ENCODE measurements around the gene DKK3. TPM values are rescaled to one million over a fixed set of nuclear protein-coding genes. Genes with fewer than 3 reads are reported as not detected.
A peak's percentile ranks its signal among the peaks of the same experiment; 100 is the strongest.

The DKK3 gene
- total RNA-seq, 1 donor from 2014 or later: not detected

GRCh38 chr11:12024254-12024926, 16.0 kb upstream of the DKK3 start:
- H3K27me3 Mint-ChIP-seq (ENCODE audit: insufficient read depth): peaks cover 7% of the 10 kb centered on the region
- no peaks in the 10 kb centered on the region for H3K36me3 Mint-ChIP-seq (ENCODE audit: low read depth)
- H3K9me3 Mint-ChIP-seq: peaks cover 4% of the 10 kb centered on the region
- H3K4me3 Mint-ChIP-seq: no peak overlapping the region
- intact Hi-C loops (cut with micrococcal nuclease): no loop called here
- DNase-seq (ENCODE audit: low spot score): no peak
- no peak overlapping the region for H3K27ac Mint-ChIP-seq
- no peaks in the 10 kb centered on the region for H3K4me1 Mint-ChIP-seq (ENCODE audit: low read depth)

GRCh38 chr11:12023015-12023414, 14.6 kb upstream of the DKK3 start:
- Mint-ChIP-seq H3K36me3 (ENCODE audit: low read depth) (no peaks in the 10 kb centered on the region), H3K27me3 (ENCODE audit: insufficient read depth) (peaks cover 6% of the 10 kb centered on the region), H3K9me3 (peaks cover 4% of the 10 kb centered on the region), H3K27ac (no peak overlapping the region), H3K4me1 (ENCODE audit: low read depth) (no peaks in the 10 kb centered on the region), H3K4me3 (no peak overlapping the region)
- DNase-seq (ENCODE audit: low spot score): no peak
- intact Hi-C loops (cut with micrococcal nuclease): no loop called here

- Mint-ChIP-seq H3K4me1 (ENCODE audit: low read depth) (no peaks in the 10 kb centered on the region), H3K27me3 (ENCODE audit: insufficient read depth) (peaks cover 17% of the 10 kb centered on the region), H3K27ac (no peak overlapping the region), H3K4me3 (no peak overlapping the region), H3K9me3 (peaks cover 4% of the 10 kb centered on the region), H3K36me3 (ENCODE audit: low read depth) (no peaks in the 10 kb centered on the region)
- intact Hi-C loops (cut with micrococcal nuclease): no loop called here
- no peak for DNase-seq (ENCODE audit: low spot score)
Measured at GRCh38 chr11:12020546-12020945, 12.1 kb upstream of the DKK3 start.

- Mint-ChIP-seq H3K36me3 (ENCODE audit: low read depth) (no peaks in the 10 kb centered on the region), H3K27me3 (ENCODE audit: insufficient read depth) (peaks cover 19% of the 10 kb centered on the region), H3K4me1 (ENCODE audit: low read depth) (no peaks in the 10 kb centered on the region), H3K4me3 (no peak overlapping the region), H3K27ac (no peak overlapping the region), H3K9me3 (peaks cover 4% of the 10 kb centered on the region)
- intact Hi-C loops (cut with micrococcal nuclease): no loop called here
- DNase-seq (ENCODE audit: low spot score): no peak
Measured at GRCh38 chr11:12019866-12020416, 11.5 kb upstream of the DKK3 start.

GRCh38 chr11:12019337-12019736, 10.9 kb upstream of the DKK3 start:
- Mint-ChIP-seq H3K9me3 (no peaks in the 10 kb centered on the region), H3K4me3 (no peak overlapping the region), H3K27me3 (ENCODE audit: insufficient read depth) (peaks cover 25% of the 10 kb centered on the region), H3K36me3 (ENCODE audit: low read depth) (no peaks in the 10 kb centered on the region), H3K4me1 (ENCODE audit: low read depth) (no peaks in the 10 kb centered on the region), H3K27ac (no peak overlapping the region)
- no peak for DNase-seq (ENCODE audit: low spot score)
- intact Hi-C loops (cut with micrococcal nuclease): no loop called here

- intact Hi-C loops (cut with micrococcal nuclease): no loop called here
- Mint-ChIP-seq H3K4me3 (no peak overlapping the region), H3K9me3 (no peaks in the 10 kb centered on the region), H3K27ac (no peak overlapping the region), H3K4me1 (ENCODE audit: low read depth) (no peaks in the 10 kb centered on the region), H3K27me3 (ENCODE audit: insufficient read depth) (peaks cover 29% of the 10 kb centered on the region), H3K36me3 (ENCODE audit: low read depth) (no peaks in the 10 kb centered on the region)
- DNase-seq (ENCODE audit: low spot score): no peak
Measured at GRCh38 chr11:12017865-12018453, 9.5 kb upstream of the DKK3 start.

- peaks cover 36% of the 10 kb centered on the region for H3K27me3 Mint-ChIP-seq (ENCODE audit: insufficient read depth)
Measured at GRCh38 chr11:12017243-12017678, 8.8 kb upstream of the DKK3 start.

GRCh38 chr11:12016246-12016645, 7.8 kb upstream of the DKK3 start:
- Mint-ChIP-seq H3K36me3 (ENCODE audit: low read depth) (no peaks in the 10 kb centered on the region), H3K27me3 (ENCODE audit: insufficient read depth) (peaks cover 43% of the 10 kb centered on the region), H3K4me1 (ENCODE audit: low read depth) (no peaks in the 10 kb centered on the region), H3K4me3 (no peak overlapping the region), H3K9me3 (no peaks in the 10 kb centered on the region), H3K27ac (no peak overlapping the region)
- intact Hi-C loops (cut with micrococcal nuclease): no loop called here
- DNase-seq (ENCODE audit: low spot score): no peak

More at GRCh38 chr11:12017243-12017678, 8.8 kb upstream of the DKK3 start:
- H3K36me3 Mint-ChIP-seq (ENCODE audit: low read depth): no peaks in the 10 kb centered on the region
- H3K4me3 Mint-ChIP-seq: no peak overlapping the region
- intact Hi-C loops (cut with micrococcal nuclease): no loop called here
- no peaks in the 10 kb centered on the region for H3K9me3 Mint-ChIP-seq
- H3K4me1 Mint-ChIP-seq (ENCODE audit: low read depth): no peaks in the 10 kb centered on the region
- DNase-seq (ENCODE audit: low spot score): no peak
- H3K27ac Mint-ChIP-seq: no peak overlapping the region

GRCh38 chr11:12015486-12015885, 7.1 kb upstream of the DKK3 start:
- intact Hi-C loops (cut with micrococcal nuclease): no loop called here
- no peak for DNase-seq (ENCODE audit: low spot score)
- no peak overlapping the region for H3K4me3 Mint-ChIP-seq

GRCh38 chr11:12013781-12014180, 5.4 kb upstream of the DKK3 start:
- intact Hi-C loops (cut with micrococcal nuclease): no loop called here
- no peaks in the 10 kb centered on the region for H3K36me3 Mint-ChIP-seq (ENCODE audit: low read depth)
- no peak overlapping the region for H3K4me3 Mint-ChIP-seq
- H3K9me3 Mint-ChIP-seq: no peaks in the 10 kb centered on the region
- H3K27me3 Mint-ChIP-seq (ENCODE audit: insufficient read depth): peaks cover 65% of the 10 kb centered on the region
- H3K4me1 Mint-ChIP-seq (ENCODE audit: low read depth): no peaks in the 10 kb centered on the region
- DNase-seq (ENCODE audit: low spot score): no peak
- no peak overlapping the region for H3K27ac Mint-ChIP-seq

More at GRCh38 chr11:12015486-12015885, 7.1 kb upstream of the DKK3 start:
- Mint-ChIP-seq H3K9me3 (no peaks in the 10 kb centered on the region), H3K36me3 (ENCODE audit: low read depth) (no peaks in the 10 kb centered on the region), H3K27me3 (ENCODE audit: insufficient read depth) (peaks cover 51% of the 10 kb centered on the region), H3K4me1 (ENCODE audit: low read depth) (no peaks in the 10 kb centered on the region), H3K27ac (no peak overlapping the region)

GRCh38 chr11:12009617-12010321, 1.3 kb upstream of the DKK3 start:
- H3K27me3 Mint-ChIP-seq (ENCODE audit: insufficient read depth): peaks cover 82% of the 10 kb centered on the region
- DNase-seq (ENCODE audit: low spot score): no peak
- no peaks in the 10 kb centered on the region for H3K4me1 Mint-ChIP-seq (ENCODE audit: low read depth)
- peak overlapping the region; percentile 62 for H3K4me3 Mint-ChIP-seq
- no peaks in the 10 kb centered on the region for H3K9me3 Mint-ChIP-seq
- intact Hi-C loops (cut with micrococcal nuclease): no loop called here
- no peak overlapping the region for H3K27ac Mint-ChIP-seq
- no peaks in the 10 kb centered on the region for H3K36me3 Mint-ChIP-seq (ENCODE audit: low read depth)

- intact Hi-C loops (cut with micrococcal nuclease): no loop called here
- DNase-seq (ENCODE audit: low spot score): no peak
- Mint-ChIP-seq H3K9me3 (no peaks in the 10 kb centered on the region), H3K27me3 (ENCODE audit: insufficient read depth) (peaks cover 84% of the 10 kb centered on the region), H3K27ac (no peak overlapping the region), H3K4me3 (peak overlapping the region; percentile 62), H3K36me3 (ENCODE audit: low read depth) (no peaks in the 10 kb centered on the region), H3K4me1 (ENCODE audit: low read depth) (no peaks in the 10 kb centered on the region)
Measured at GRCh38 chr11:12008790-12009616, 577 bp upstream of the DKK3 start.

All from activated T-helper 1 cell treated with anti-CD3 and anti-CD28 coated beads, Interleukin-12 subunit alpha, Interleukin-12 subunit beta, Interleukin-2, Interleukin-4 antibody, amounts not matched to agents 30 ng/mL and 10 ng/mL and 1 ng/mL, durations not matched to agents 14 hours and 24 hours and 36 hours (primary cell).